ENCODE data around the gene BRIP1. TPM values are rescaled to one million over a fixed set of nuclear protein-coding genes. Genes with fewer than 3 reads are reported as not detected.

The BRIP1 gene
- total RNA-seq, 1 donor from 2014 or later, result 2.4 TPM

DNA sequence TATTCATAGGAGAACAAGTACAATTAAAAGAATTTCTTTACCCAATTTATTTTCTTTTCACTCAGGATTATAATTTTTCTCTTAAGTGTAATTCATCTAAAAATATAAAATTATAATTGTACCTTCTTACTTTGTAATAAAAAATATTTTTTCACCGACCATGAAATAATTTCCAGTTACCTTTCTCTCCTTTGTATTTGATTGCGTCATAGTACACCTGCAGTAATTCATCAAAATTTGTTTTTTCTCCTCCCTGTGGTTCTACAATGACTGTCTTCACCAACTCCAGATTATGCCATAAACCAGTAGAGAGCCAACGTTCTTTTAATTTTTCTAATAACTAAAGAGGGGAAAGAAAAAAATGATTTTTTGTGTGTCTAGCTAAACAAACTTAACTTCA, 119.1 kb downstream of the BRIP1 start:
- Mint-ChIP-seq H3K27ac (ENCODE audit: unreplicated experiment) (no peak overlapping the region), H3K9me3 (ENCODE audit: unreplicated experiment) (no peaks in the 10 kb centered on the region), H3K4me3 (ENCODE audit: unreplicated experiment) (no peak overlapping the region), H3K36me3 (ENCODE audit: unreplicated experiment) (peaks cover 22% of the 10 kb centered on the region), H3K27me3 (ENCODE audit: unreplicated experiment) (no peaks in the 10 kb centered on the region), H3K4me1 (ENCODE audit: low read depth, unreplicated experiment) (peaks cover 6% of the 10 kb centered on the region)
- no peak for DNase-seq
- TF ChIP-seq, protein P1, sequence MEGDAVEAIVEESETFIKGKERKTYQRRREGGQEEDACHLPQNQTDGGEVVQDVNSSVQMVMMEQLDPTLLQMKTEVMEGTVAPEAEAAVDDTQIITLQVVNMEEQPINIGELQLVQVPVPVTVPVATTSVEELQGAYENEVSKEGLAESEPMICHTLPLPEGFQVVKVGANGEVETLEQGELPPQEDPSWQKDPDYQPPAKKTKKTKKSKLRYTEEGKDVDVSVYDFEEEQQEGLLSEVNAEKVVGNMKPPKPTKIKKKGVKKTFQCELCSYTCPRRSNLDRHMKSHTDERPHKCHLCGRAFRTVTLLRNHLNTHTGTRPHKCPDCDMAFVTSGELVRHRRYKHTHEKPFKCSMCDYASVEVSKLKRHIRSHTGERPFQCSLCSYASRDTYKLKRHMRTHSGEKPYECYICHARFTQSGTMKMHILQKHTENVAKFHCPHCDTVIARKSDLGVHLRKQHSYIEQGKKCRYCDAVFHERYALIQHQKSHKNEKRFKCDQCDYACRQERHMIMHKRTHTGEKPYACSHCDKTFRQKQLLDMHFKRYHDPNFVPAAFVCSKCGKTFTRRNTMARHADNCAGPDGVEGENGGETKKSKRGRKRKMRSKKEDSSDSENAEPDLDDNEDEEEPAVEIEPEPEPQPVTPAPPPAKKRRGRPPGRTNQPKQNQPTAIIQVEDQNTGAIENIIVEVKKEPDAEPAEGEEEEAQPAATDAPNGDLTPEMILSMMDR (IDR thresholded peaks at IDR 0.05; ENCODE audit: partially characterized antibody, unreplicated experiment), result no peak

DNA sequence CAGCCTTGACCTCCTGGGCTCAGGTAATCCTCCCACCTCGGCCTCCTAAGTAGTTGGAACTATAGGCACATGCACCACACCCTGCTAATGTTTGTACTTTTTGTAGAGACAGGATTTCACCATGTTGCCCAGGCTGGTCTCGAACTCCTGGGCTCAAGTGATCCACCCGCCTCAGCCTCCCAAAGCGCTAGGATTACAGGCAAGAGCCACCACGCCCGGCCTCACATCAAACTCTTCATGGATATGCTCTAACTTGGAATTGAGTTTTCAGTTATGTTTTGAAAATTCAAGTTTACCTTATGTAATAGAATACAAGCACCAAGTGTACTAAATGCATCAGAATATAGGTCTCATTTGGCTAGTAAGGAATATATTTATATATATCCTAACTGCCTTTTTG, 119.6 kb downstream of the BRIP1 start:
- Mint-ChIP-seq H3K4me3 (ENCODE audit: unreplicated experiment) (no peak overlapping the region), H3K36me3 (ENCODE audit: unreplicated experiment) (peaks cover 22% of the 10 kb centered on the region), H3K4me1 (ENCODE audit: low read depth, unreplicated experiment) (peaks cover 6% of the 10 kb centered on the region), H3K27ac (ENCODE audit: unreplicated experiment) (no peak overlapping the region), H3K27me3 (ENCODE audit: unreplicated experiment) (no peaks in the 10 kb centered on the region), H3K9me3 (ENCODE audit: unreplicated experiment) (no peaks in the 10 kb centered on the region)
- no peak for DNase-seq
- TF ChIP-seq, protein P1 (IDR thresholded peaks at IDR 0.05; ENCODE audit: partially characterized antibody, unreplicated experiment), result no peak

DNA sequence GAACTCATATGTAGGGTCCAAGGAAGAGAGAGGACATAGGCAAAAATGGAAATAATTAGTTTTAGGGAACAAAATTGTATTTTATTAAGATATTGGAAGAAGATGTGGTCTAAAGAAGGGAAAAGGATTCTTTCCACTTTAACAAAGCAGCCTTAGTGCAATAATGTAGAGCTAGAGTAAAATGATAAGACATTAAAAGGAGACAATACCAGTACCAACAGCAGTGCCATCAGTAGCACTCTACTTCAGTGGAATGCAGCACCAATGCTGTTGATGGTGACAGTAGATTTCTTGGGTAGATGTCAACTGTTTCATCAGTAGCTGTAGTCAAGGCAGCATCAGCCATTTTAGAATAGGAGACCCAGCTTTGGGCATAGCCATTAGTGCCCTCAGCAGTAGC, 124.3 kb downstream of the BRIP1 start:
- no peak overlapping the region for H3K4me3 Mint-ChIP-seq (ENCODE audit: unreplicated experiment)
- H3K27me3 Mint-ChIP-seq (ENCODE audit: unreplicated experiment), result no peaks in the 10 kb centered on the region
- TF ChIP-seq, protein P1 (IDR thresholded peaks at IDR 0.05; ENCODE audit: partially characterized antibody, unreplicated experiment), result no peak
- peaks cover 16% of the 10 kb centered on the region for H3K36me3 Mint-ChIP-seq (ENCODE audit: unreplicated experiment)
- no peak overlapping the region for H3K27ac Mint-ChIP-seq (ENCODE audit: unreplicated experiment)
- peaks cover 2% of the 10 kb centered on the region for H3K9me3 Mint-ChIP-seq (ENCODE audit: unreplicated experiment)
- DNase-seq, result no peak
- peaks cover 6% of the 10 kb centered on the region for H3K4me1 Mint-ChIP-seq (ENCODE audit: low read depth, unreplicated experiment)

DNA sequence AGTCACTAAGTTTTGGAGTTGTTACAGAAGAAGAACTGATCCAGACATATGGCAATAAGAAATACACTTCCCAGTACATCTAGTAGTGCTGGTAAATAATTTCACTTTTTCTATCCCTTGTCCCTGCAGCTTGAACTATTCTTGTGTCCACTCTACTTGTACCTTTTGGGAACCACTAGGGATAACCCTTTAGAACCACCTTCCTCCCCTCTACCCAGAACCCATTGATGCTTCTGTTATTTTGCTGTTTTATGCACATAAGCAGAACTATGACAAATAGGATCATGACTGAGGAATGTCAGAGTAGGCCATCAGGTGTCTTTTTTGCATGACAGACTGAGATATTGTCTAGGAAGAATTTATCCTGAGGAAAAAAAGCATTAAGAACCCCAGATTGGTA, 125.1 kb downstream of the BRIP1 start:
- DNase-seq, result no peak
- Mint-ChIP-seq H3K9me3 (ENCODE audit: unreplicated experiment) (peaks cover 2% of the 10 kb centered on the region), H3K27me3 (ENCODE audit: unreplicated experiment) (no peaks in the 10 kb centered on the region), H3K27ac (ENCODE audit: unreplicated experiment) (no peak overlapping the region), H3K4me3 (ENCODE audit: unreplicated experiment) (no peak overlapping the region), H3K36me3 (ENCODE audit: unreplicated experiment) (peaks cover 16% of the 10 kb centered on the region), H3K4me1 (ENCODE audit: low read depth, unreplicated experiment) (peaks cover 6% of the 10 kb centered on the region)
- TF ChIP-seq, protein P1 (IDR thresholded peaks at IDR 0.05; ENCODE audit: partially characterized antibody, unreplicated experiment), result no peak

DNA sequence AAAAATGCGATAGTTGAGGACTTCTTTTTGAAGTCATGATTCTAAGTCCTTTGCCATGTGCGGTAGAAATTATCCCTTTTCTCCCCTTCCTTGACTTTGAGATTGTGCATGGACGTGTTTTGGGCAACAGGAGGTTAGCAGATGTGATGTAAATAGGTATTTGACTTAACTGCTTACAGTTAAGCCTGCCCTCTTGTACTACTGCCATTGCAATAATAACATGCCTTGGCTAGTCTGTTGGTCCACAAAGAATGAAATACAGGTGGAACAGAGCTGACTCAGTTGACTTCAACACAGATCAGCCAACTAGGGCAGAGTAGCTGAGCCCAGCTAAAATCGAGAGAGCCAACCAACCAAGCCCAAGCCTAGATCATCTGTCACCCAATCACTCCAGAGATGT, 125.5 kb downstream of the BRIP1 start:
- Mint-ChIP-seq H3K36me3 (ENCODE audit: unreplicated experiment) (peaks cover 16% of the 10 kb centered on the region), H3K4me1 (ENCODE audit: low read depth, unreplicated experiment) (peaks cover 6% of the 10 kb centered on the region), H3K27me3 (ENCODE audit: unreplicated experiment) (no peaks in the 10 kb centered on the region), H3K9me3 (ENCODE audit: unreplicated experiment) (peaks cover 2% of the 10 kb centered on the region), H3K4me3 (ENCODE audit: unreplicated experiment) (no peak overlapping the region), H3K27ac (ENCODE audit: unreplicated experiment) (no peak overlapping the region)
- TF ChIP-seq, protein P1 (IDR thresholded peaks at IDR 0.05; ENCODE audit: partially characterized antibody, unreplicated experiment), result no peak
- DNase-seq, result no peak

Measured in glutamatergic neuron (in vitro differentiated cells).